ENCODE measurements around the gene NELL1.

GRCh38 chr11:20688761-20689160 lies 19.4 kb downstream of the NELL1 start:
- no peak for TF ChIP-seq CTCF (IDR thresholded peaks at IDR 0.05; ENCODE audit: low read depth, low read length, poor library complexity, severe bottlenecking)
- TF ChIP-seq EZH2phosphoT487 (IDR thresholded peaks at IDR 0.05; ENCODE audit: borderline replicate concordance, low read length), result no peak
